ENCODE results near the gene TXNRD1. TPM values are rescaled to one million over a fixed set of nuclear protein-coding genes. Genes with fewer than 3 reads are reported as not detected.

The TXNRD1 gene
- total RNA-seq, 2 donors from 2014 or later = 87.6 to 115 TPM

- DNase-seq (ENCODE audit: low spot score) = no peak
- Histone ChIP-seq H3K27me3 (replicated peaks; ENCODE audit: insufficient read depth) (no peaks in the 10 kb centered on the region), H3K4me1 (replicated peaks) (no peaks in the 10 kb centered on the region), H3K4me3 (no peak overlapping the region), H3K9me3 (no peaks in the 10 kb centered on the region), H3K27ac (no peak overlapping the region), H3K36me3 (peaks cover 0 to 3% of the 10 kb centered on the region in 2 donors)
- WGBS = 90% methylated on average over 8 of the region's 8 CpGs
- intact Hi-C loops (cut with DNase I) = no loop called here
- TF ChIP-seq POLR2AphosphoS5 (IDR thresholded peaks at IDR 0.05) = no peak
- TF ChIP-seq POLR2A (IDR thresholded peaks at IDR 0.05) = no peak
- TF ChIP-seq CTCF (IDR thresholded peaks at IDR 0.05) = no peak
These were observed 134.9 kb downstream of the TXNRD1 start for GRCh38 chr12:104350211-104351056.

DNA sequence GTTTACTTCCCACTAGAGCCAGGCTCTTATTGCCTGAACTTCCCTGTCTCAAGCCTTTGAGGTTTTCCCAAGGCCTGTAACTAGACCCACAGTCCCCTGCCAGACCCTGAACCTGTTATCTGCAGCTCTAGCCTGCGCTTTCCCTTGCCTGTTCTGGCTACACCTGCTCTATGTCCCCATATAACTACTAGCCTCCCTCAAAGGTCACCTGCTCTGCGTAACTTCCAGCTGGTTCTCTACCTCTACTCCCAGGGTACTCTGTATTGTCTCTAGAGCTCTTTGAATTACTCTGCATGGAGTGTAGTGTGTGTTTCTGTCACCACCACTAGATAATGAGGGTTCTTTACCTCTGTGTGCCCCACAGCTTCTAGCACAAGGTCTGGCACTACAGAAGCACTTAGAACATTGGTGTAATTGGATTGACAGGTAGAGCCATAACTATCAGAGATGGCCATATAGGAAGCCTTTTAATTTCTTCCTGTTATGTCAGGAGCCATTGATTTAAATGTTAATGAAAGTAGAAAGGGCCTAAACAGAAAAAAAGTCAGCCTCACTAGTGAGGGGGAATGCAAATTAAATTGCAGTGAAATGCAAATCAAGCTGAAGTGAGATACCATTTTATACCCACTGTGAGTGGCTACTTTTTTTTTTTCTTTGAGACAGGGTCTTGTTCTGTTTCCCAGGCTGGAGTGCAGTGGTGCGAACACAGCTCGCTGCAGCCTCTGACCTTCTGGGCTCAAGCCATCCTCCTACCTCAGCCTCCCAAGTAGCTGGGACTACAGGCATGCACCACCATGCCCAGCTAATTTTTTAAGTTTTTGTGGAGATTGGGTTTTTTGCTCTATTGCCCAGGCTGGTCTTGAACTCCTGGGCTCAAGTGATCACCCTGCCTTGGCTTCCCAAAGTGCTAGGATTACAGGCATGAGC, 135.7 kb downstream of the TXNRD1 start:
- no peaks in the 10 kb centered on the region for H3K27me3 ChIP-seq (replicated peaks; ENCODE audit: insufficient read depth)
- no peaks in the 10 kb centered on the region for H3K9me3 ChIP-seq
- H3K4me1 ChIP-seq (replicated peaks) = no peaks in the 10 kb centered on the region
- H3K4me3 ChIP-seq = no peak overlapping the region
- TF ChIP-seq POLR2AphosphoS5 (IDR thresholded peaks at IDR 0.05) (no peak), POLR2A (IDR thresholded peaks at IDR 0.05) (no peak), CTCF (IDR thresholded peaks at IDR 0.05) (no peak)
- no peak for DNase-seq (ENCODE audit: low spot score)
- no peak overlapping the region for H3K27ac ChIP-seq
- H3K36me3 ChIP-seq = peaks cover 0 to 3% of the 10 kb centered on the region in 2 donors
- WGBS = 96% methylated on average over 4 of the region's 4 CpGs
- intact Hi-C loops (cut with DNase I) = no loop called here

- no peak for DNase-seq (ENCODE audit: low spot score)
- WGBS = 93% methylated on average over 3 of the region's 3 CpGs
- Histone ChIP-seq H3K27ac (no peak overlapping the region), H3K4me1 (replicated peaks) (no peaks in the 10 kb centered on the region), H3K27me3 (replicated peaks; ENCODE audit: insufficient read depth) (no peaks in the 10 kb centered on the region), H3K36me3 (peaks cover 0 to 3% of the 10 kb centered on the region in 2 donors), H3K9me3 (no peaks in the 10 kb centered on the region), H3K4me3 (no peak overlapping the region)
- intact Hi-C loops (cut with DNase I) = no loop called here
- TF ChIP-seq POLR2AphosphoS5 (IDR thresholded peaks at IDR 0.05) = no peak
- no peak for TF ChIP-seq CTCF (IDR thresholded peaks at IDR 0.05)
- TF ChIP-seq POLR2A (IDR thresholded peaks at IDR 0.05) = no peak
These were observed 136.6 kb downstream of the TXNRD1 start for GRCh38 chr12:104352106-104352713.

DNA sequence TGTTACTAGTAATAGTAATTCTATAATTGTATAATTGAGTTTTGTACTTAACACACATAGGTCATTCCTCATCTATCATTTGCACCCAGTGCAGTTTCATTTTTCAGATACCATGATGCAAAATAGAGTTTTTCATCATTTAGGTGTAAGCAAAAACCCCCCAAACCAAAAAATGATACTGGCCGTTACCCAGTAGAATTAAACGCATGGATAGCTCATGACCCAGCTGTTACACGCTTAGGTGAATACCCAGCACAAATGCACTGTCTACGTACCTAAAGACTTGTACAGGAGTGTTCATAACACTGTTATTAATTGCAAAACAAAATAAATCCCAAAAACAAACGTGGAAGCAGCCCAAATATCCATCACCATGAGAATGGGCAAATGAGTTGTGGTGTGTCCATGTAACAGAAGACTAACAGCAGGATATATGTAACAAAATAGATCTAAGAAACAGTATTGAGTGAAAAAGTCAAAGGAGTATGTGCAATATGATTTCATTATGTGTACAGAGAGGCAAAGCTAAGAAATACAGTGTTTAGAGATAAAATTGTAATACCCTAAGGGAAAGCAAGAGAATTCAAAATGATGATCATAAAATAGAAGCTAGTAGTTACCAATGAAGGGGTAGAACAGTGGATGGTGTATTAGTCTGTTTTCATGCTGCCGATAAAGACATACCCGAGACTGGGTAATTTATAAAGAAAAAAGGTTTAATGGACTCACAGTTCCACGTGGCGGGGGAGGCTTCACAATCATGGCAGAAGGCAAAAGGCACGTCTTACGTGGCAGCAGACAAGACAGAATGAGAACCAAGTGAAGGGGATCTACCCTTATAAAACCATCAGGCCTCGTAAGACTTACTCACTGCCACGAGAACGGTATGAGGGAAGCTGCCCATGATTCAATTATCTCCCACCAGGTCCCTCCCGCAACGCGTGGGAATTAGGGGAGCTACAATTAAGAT, 137.7 kb downstream of the TXNRD1 start:
- no peak overlapping the region for H3K27ac ChIP-seq
- intact Hi-C loops (cut with DNase I) = no loop called here
- DNase-seq (ENCODE audit: low spot score) = no peak
- no peaks in the 10 kb centered on the region for H3K9me3 ChIP-seq
- TF ChIP-seq CTCF (IDR thresholded peaks at IDR 0.05) (no peak), POLR2A (IDR thresholded peaks at IDR 0.05) (no peak), POLR2AphosphoS5 (IDR thresholded peaks at IDR 0.05) (no peak)
- peaks cover 0 to 3% of the 10 kb centered on the region in 2 donors for H3K36me3 ChIP-seq
- H3K27me3 ChIP-seq (replicated peaks; ENCODE audit: insufficient read depth) = no peaks in the 10 kb centered on the region
- H3K4me1 ChIP-seq (replicated peaks) = no peaks in the 10 kb centered on the region
- 94% methylated on average over 17 of the region's 17 CpGs for WGBS
- H3K4me3 ChIP-seq = no peak overlapping the region

All from prostate gland (tissue), 2 donors.